ENCODE results near the gene COL11A1. TPM values are rescaled to one million over a fixed set of nuclear protein-coding genes. Genes with fewer than 3 reads are reported as not detected.
"Not testable (repeated sequence)": the region's sequence is repeated elsewhere in the genome, so short reads cannot be mapped to it uniquely, and the experiment has no call there.

Gene COL11A1
- total RNA-seq, 1 experiment from 2014 or later = not detected

GRCh38 chr1:103129796-103130195 lies 21.5 kb upstream of the COL11A1 start:
- ChIA-PET POLR2A (no interaction called here), CTCF (no interaction called here)
- no peak for TF ChIP-seq CTCF (IDR thresholded peaks at IDR 0.05; ENCODE audit: insufficient read depth in 1 of 2, low read depth in 1 of 2, low read length in 1 of 2, severe bottlenecking in 1 of 2, unreplicated experiment in 1 of 2)
- no peak overlapping the region for H3K4me3 ChIP-seq (ENCODE audit: low read depth, low read length)
- H3K9me3 Mint-ChIP-seq (ENCODE audit: unreplicated experiment) = no peaks in the 10 kb centered on the region
- no peaks in the 10 kb centered on the region for H3K27me3 ChIP-seq (replicated peaks; ENCODE audit: control insufficient read depth, insufficient read depth, low read length)
- DNase-seq = no peak
- intact Hi-C loops (cut with micrococcal nuclease; ENCODE audit: unreplicated experiment) = no loop called here
- no peaks in the 10 kb centered on the region for H3K4me1 Mint-ChIP-seq (ENCODE audit: low read depth, unreplicated experiment)
- no peaks in the 10 kb centered on the region for H3K4me1 ChIP-seq
- no TSS peak for BruUV-seq (replicated peaks)
- no peaks in the 10 kb centered on the region for H3K9me3 ChIP-seq
- H3K4me3 Mint-ChIP-seq (ENCODE audit: unreplicated experiment) = no peak overlapping the region
- no peaks in the 10 kb centered on the region for H3K36me3 ChIP-seq (ENCODE audit: control insufficient read depth, insufficient read depth, low read length)
- H3K27ac Mint-ChIP-seq (ENCODE audit: unreplicated experiment) = no peak overlapping the region
- no peaks in the 10 kb centered on the region for H3K36me3 Mint-ChIP-seq (ENCODE audit: insufficient read depth, unreplicated experiment)
- no peaks in the 10 kb centered on the region for H3K27me3 Mint-ChIP-seq (ENCODE audit: insufficient read depth, unreplicated experiment)

- Mint-ChIP-seq H3K4me3 (ENCODE audit: unreplicated experiment) (no peak overlapping the region), H3K27me3 (ENCODE audit: insufficient read depth, unreplicated experiment) (no peaks in the 10 kb centered on the region), H3K9me3 (ENCODE audit: unreplicated experiment) (no peaks in the 10 kb centered on the region), H3K27ac (ENCODE audit: unreplicated experiment) (no peak overlapping the region), H3K4me1 (ENCODE audit: low read depth, unreplicated experiment) (no peaks in the 10 kb centered on the region), H3K36me3 (ENCODE audit: insufficient read depth, unreplicated experiment) (no peaks in the 10 kb centered on the region)
- DNase-seq = no peak
- TF ChIP-seq CTCF (IDR thresholded peaks at IDR 0.05; ENCODE audit: insufficient read depth in 1 of 2, low read depth in 1 of 2, low read length in 1 of 2, severe bottlenecking in 1 of 2, unreplicated experiment in 1 of 2) = no peak
- ChIA-PET POLR2A (no interaction called here), CTCF (no interaction called here)
- Histone ChIP-seq H3K27me3 (replicated peaks; ENCODE audit: control insufficient read depth, insufficient read depth, low read length) (no peaks in the 10 kb centered on the region), H3K36me3 (ENCODE audit: control insufficient read depth, insufficient read depth, low read length) (no peaks in the 10 kb centered on the region), H3K4me3 (ENCODE audit: low read depth, low read length) (no peak overlapping the region), H3K9me3 (no peaks in the 10 kb centered on the region), H3K4me1 (no peaks in the 10 kb centered on the region)
- BruUV-seq (replicated peaks) = no TSS peak
- intact Hi-C loops (cut with micrococcal nuclease; ENCODE audit: unreplicated experiment) = no loop called here
Measured at GRCh38 chr1:103129255-103129654, 20.9 kb upstream of the COL11A1 start.

GRCh38 chr1:103128256-103128655 lies 19.9 kb upstream of the COL11A1 start:
- BruUV-seq (replicated peaks); CTCF ChIA-PET: not testable (repeated sequence)

GRCh38 chr1:103125219-103125618 lies 16.9 kb upstream of the COL11A1 start:
- no TSS peak for BruUV-seq (replicated peaks)
- no peak overlapping the region for H3K4me3 Mint-ChIP-seq (ENCODE audit: unreplicated experiment)
- no peak for DNase-seq
- ChIA-PET CTCF (no interaction called here), POLR2A (no interaction called here)
- H3K27me3 Mint-ChIP-seq (ENCODE audit: insufficient read depth, unreplicated experiment) = no peaks in the 10 kb centered on the region
- H3K36me3 Mint-ChIP-seq (ENCODE audit: insufficient read depth, unreplicated experiment) = no peaks in the 10 kb centered on the region
- H3K4me1 Mint-ChIP-seq (ENCODE audit: low read depth, unreplicated experiment) = no peaks in the 10 kb centered on the region
- no peak for TF ChIP-seq CTCF (IDR thresholded peaks at IDR 0.05; ENCODE audit: insufficient read depth in 1 of 2, low read depth in 1 of 2, low read length in 1 of 2, severe bottlenecking in 1 of 2, unreplicated experiment in 1 of 2)
- no peaks in the 10 kb centered on the region for H3K4me1 ChIP-seq
- no peaks in the 10 kb centered on the region for H3K36me3 ChIP-seq (ENCODE audit: control insufficient read depth, insufficient read depth, low read length)
- intact Hi-C loops (cut with micrococcal nuclease; ENCODE audit: unreplicated experiment) = no loop called here
- no peaks in the 10 kb centered on the region for H3K27me3 ChIP-seq (replicated peaks; ENCODE audit: control insufficient read depth, insufficient read depth, low read length)
- H3K9me3 ChIP-seq = no peaks in the 10 kb centered on the region
- H3K9me3 Mint-ChIP-seq (ENCODE audit: unreplicated experiment) = no peaks in the 10 kb centered on the region
- no peak overlapping the region for H3K4me3 ChIP-seq (ENCODE audit: low read depth, low read length)
- no peak overlapping the region for H3K27ac Mint-ChIP-seq (ENCODE audit: unreplicated experiment)

More at GRCh38 chr1:103128256-103128655, 19.9 kb upstream of the COL11A1 start:
- H3K36me3 Mint-ChIP-seq (ENCODE audit: insufficient read depth, unreplicated experiment); H3K36me3 ChIP-seq (ENCODE audit: control insufficient read depth, insufficient read depth, low read length); H3K27me3 ChIP-seq (replicated peaks; ENCODE audit: control insufficient read depth, insufficient read depth, low read length); H3K4me1 Mint-ChIP-seq (ENCODE audit: low read depth, unreplicated experiment); H3K9me3 ChIP-seq; H3K4me1 ChIP-seq; DNase-seq; intact Hi-C loops (cut with micrococcal nuclease; ENCODE audit: unreplicated experiment); H3K4me3 Mint-ChIP-seq (ENCODE audit: unreplicated experiment); POLR2A ChIA-PET; H3K27me3 Mint-ChIP-seq (ENCODE audit: insufficient read depth, unreplicated experiment); H3K9me3 Mint-ChIP-seq (ENCODE audit: unreplicated experiment); H3K4me3 ChIP-seq (ENCODE audit: low read depth, low read length); H3K27ac Mint-ChIP-seq (ENCODE audit: unreplicated experiment): not testable (repeated sequence)
